ENCODE results near the gene UBASH3A.

DNA sequence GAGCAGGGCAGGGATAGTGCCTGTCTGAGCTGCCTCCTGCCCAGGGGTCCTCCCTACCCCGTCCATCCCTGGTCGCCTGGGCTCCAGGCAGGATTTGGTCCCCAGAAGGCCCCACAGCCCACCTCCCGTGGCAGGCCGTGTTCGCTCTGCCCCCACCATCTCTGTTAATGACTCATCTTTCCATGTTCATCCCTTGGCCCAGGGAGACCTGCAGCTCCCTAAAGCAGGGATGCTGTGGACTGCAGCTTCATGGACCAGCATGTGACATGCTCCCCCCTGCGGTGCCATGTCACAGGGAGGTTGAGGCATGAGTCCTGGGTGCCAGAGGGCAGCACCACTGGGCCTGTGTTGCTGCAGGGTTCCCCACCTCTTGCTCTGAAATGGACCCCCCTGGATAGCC is 26.8 kb downstream of the UBASH3A start:
- TF ChIP-seq, protein P1, sequence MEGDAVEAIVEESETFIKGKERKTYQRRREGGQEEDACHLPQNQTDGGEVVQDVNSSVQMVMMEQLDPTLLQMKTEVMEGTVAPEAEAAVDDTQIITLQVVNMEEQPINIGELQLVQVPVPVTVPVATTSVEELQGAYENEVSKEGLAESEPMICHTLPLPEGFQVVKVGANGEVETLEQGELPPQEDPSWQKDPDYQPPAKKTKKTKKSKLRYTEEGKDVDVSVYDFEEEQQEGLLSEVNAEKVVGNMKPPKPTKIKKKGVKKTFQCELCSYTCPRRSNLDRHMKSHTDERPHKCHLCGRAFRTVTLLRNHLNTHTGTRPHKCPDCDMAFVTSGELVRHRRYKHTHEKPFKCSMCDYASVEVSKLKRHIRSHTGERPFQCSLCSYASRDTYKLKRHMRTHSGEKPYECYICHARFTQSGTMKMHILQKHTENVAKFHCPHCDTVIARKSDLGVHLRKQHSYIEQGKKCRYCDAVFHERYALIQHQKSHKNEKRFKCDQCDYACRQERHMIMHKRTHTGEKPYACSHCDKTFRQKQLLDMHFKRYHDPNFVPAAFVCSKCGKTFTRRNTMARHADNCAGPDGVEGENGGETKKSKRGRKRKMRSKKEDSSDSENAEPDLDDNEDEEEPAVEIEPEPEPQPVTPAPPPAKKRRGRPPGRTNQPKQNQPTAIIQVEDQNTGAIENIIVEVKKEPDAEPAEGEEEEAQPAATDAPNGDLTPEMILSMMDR (conservative IDR thresholded peaks at IDR 0.05 in 1 of 2, IDR thresholded peaks at IDR 0.05 in 1 of 2; ENCODE audit: low read depth in 1 of 2, low read length in 2 of 2) = no peak
- TF ChIP-seq EZH2 (IDR thresholded peaks at IDR 0.05; ENCODE audit: low read length, missing control alignments) = no peak
